Activated naive CD4-positive, alpha-beta T cell treated with anti-CD3 and anti-CD28 coated beads, Interleukin-2, amount 10 ng/mL, durations not matched to agents 7 days and 5 days (primary cell): ENCODE data around the gene RAD51D.
A peak's percentile ranks its signal among the peaks of the same experiment; 100 is the strongest.

Experiments
- CTCF ChIA-PET: fragments of 350-600 bp; sonication (Branson Sonifier 250); formaldehyde crosslinking; loops from one replicate; lab custom pipeline; 2021; ENCODE audit warnings: antibody characterized with exemption; lab: Charles Lee
- DNase-seq: peaks from one replicate; pipeline ENCODE4 v3.0.0-alpha.2; 2020
- H3K27ac Mint-ChIP-seq: one replicate; pipeline ENCODE4 v1.8.0; 2021; ENCODE audit warnings: mild to moderate bottlenecking, moderate library complexity, mixed read lengths
- H3K27me3 Mint-ChIP-seq: one replicate; pipeline ENCODE4 v1.8.0; 2021; ENCODE audit warnings: mild to moderate bottlenecking, mixed read lengths
- H3K36me3 Mint-ChIP-seq: one replicate; pipeline ENCODE4 v1.8.0; 2021; ENCODE audit warnings: mixed read lengths
- H3K4me1 Mint-ChIP-seq: one replicate; pipeline ENCODE4 v1.8.0; 2021; ENCODE audit warnings: mixed read lengths
- H3K4me3 Mint-ChIP-seq: one replicate; pipeline ENCODE4 v1.8.0; 2021; ENCODE audit warnings: mild to moderate bottlenecking, moderate library complexity, mixed read lengths
- H3K9me3 Mint-ChIP-seq: one replicate; pipeline ENCODE4 v1.8.0; 2021; ENCODE audit warnings: mixed read lengths

Gene RAD51D

GRCh38 chr17:35119370-35120165 lies at the start of gene RAD51D:
TSS of gene RAD51D (minus strand) at chr17:35119860. CDS start at chr17:35119613, 247 bp downstream.
- Mint-ChIP-seq H3K4me1 (peaks cover 37% of the 10 kb centered on the region), H3K9me3 (no peaks in the 10 kb centered on the region), H3K27ac (peak within 1 kb of the TSS; percentile 91), H3K4me3 (peak within 1 kb of the TSS; percentile 90), H3K36me3 (peaks cover 22% of the 10 kb centered on the region), H3K27me3 (peaks cover 9% of the 10 kb centered on the region)
- CTCF ChIA-PET = interaction anchor here (0.6 to 7.2 kb wide), 42 partner anchors 9 to 918 kb away, joined by 3 to 114 read pairs (median 4); partner anchors contain the start of gene RFFL
- DNase-seq = peak; percentile 85

GRCh38 chr17:35167666-35168065 lies 48.0 kb upstream of the RAD51D start:
- Mint-ChIP-seq H3K36me3 (no peaks in the 10 kb centered on the region), H3K4me3 (no peak overlapping the region)
- CTCF ChIA-PET = interaction anchor here (0.7 to 1.5 kb wide), 4 partner anchors 16 to 372 kb away, joined by 3 read pairs; no protein-coding TSS in a partner anchor

GRCh38 chr17:35167046-35167445 lies 47.4 kb upstream of the RAD51D start:
- Mint-ChIP-seq H3K27me3 (no peaks in the 10 kb centered on the region), H3K36me3 (no peaks in the 10 kb centered on the region), H3K9me3 (no peaks in the 10 kb centered on the region), H3K4me3 (no peak overlapping the region), H3K27ac (no peak overlapping the region), H3K4me1 (peaks cover 31% of the 10 kb centered on the region)
- DNase-seq = no peak
- CTCF ChIA-PET = interaction anchor here (0.7 to 1.5 kb wide), 4 partner anchors 17 to 373 kb away, joined by 3 read pairs; no protein-coding TSS in a partner anchor

More at GRCh38 chr17:35167666-35168065, 48.0 kb upstream of the RAD51D start:
- H3K9me3 Mint-ChIP-seq = no peaks in the 10 kb centered on the region
- peaks cover 32% of the 10 kb centered on the region for H3K4me1 Mint-ChIP-seq
- no peaks in the 10 kb centered on the region for H3K27me3 Mint-ChIP-seq
- no peak for DNase-seq
- no peak overlapping the region for H3K27ac Mint-ChIP-seq

GRCh38 chr17:35166526-35166925 lies 46.9 kb upstream of the RAD51D start:
- DNase-seq = no peak
- H3K36me3 Mint-ChIP-seq = no peaks in the 10 kb centered on the region
- H3K27me3 Mint-ChIP-seq = no peaks in the 10 kb centered on the region
- no peak overlapping the region for H3K27ac Mint-ChIP-seq
- CTCF ChIA-PET = interaction anchor here (1.0 to 1.5 kb wide), 3 partner anchors 17 to 373 kb away, joined by 3 read pairs; no protein-coding TSS in a partner anchor
- peaks cover 32% of the 10 kb centered on the region for H3K4me1 Mint-ChIP-seq
- no peaks in the 10 kb centered on the region for H3K9me3 Mint-ChIP-seq
- no peak overlapping the region for H3K4me3 Mint-ChIP-seq

DNA sequence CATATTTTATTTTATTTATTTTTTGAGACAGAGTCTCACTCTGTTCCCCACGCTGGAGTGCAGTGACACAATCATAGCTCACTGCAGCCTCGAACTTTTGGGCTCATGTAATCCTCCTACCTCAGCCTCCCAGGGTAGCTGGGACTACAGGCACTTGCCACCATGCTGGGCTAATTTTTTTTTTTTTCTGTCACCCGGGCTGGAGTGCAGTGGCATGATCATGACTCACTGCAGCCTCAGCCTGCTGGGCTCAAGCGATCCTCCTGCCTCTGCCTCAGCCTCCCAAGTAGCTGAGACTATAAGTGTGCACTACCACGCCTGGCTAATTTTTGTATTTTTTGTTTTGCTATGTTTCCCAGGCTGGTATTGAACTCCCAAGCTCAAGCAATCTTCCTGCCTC lies 45.1 kb upstream of the RAD51D start:
- H3K9me3 Mint-ChIP-seq = peaks cover 9% of the 10 kb centered on the region
- H3K4me1 Mint-ChIP-seq = peaks cover 45% of the 10 kb centered on the region
- H3K36me3 Mint-ChIP-seq = peaks cover 3% of the 10 kb centered on the region
- DNase-seq = no peak
- H3K27ac Mint-ChIP-seq = no peak overlapping the region
- CTCF ChIA-PET = no interaction called here
- no peaks in the 10 kb centered on the region for H3K27me3 Mint-ChIP-seq
- H3K4me3 Mint-ChIP-seq = no peak overlapping the region

- H3K36me3 Mint-ChIP-seq = peaks cover 3% of the 10 kb centered on the region
- no peak for DNase-seq
- peaks cover 54% of the 10 kb centered on the region for H3K4me1 Mint-ChIP-seq
- no peak overlapping the region for H3K27ac Mint-ChIP-seq
- CTCF ChIA-PET = no interaction called here
- H3K4me3 Mint-ChIP-seq = no peak overlapping the region
- peaks cover 9% of the 10 kb centered on the region for H3K9me3 Mint-ChIP-seq
- no peaks in the 10 kb centered on the region for H3K27me3 Mint-ChIP-seq
Observed at GRCh38 chr17:35163886-35164285, 44.2 kb upstream of the RAD51D start.

DNA sequence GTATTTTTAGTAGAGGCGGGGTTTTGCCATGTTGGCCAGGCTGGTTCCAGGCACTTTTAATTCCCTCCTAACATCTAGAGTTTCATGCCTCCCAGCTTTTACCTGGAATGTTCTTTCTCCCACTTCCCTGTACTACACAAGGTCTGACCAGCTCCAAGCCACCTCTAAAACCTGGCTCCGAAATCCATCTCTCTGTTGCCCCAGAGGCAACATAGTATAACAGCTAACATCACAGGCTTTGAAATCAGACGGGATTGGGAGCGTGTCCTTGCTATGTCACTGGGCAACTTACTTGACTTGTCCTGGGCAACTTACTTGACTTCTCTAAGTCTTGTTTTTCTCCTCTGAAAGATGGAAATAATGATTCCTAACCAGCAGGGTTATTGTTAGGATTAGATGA lies 43.1 kb upstream of the RAD51D start:
- H3K27me3 Mint-ChIP-seq = no peaks in the 10 kb centered on the region
- no peak overlapping the region for H3K27ac Mint-ChIP-seq
- CTCF ChIA-PET = no interaction called here
- H3K4me3 Mint-ChIP-seq = no peak overlapping the region
- no peak for DNase-seq
- peaks cover 9% of the 10 kb centered on the region for H3K9me3 Mint-ChIP-seq
- H3K36me3 Mint-ChIP-seq = peaks cover 3% of the 10 kb centered on the region
- peaks cover 58% of the 10 kb centered on the region for H3K4me1 Mint-ChIP-seq

- no peak overlapping the region for H3K4me3 Mint-ChIP-seq
- H3K9me3 Mint-ChIP-seq = peaks cover 9% of the 10 kb centered on the region
- DNase-seq = peak; percentile 27
- CTCF ChIA-PET = interaction anchor here (0.7 kb wide), 1 partner anchor 52 kb away, joined by 4 read pairs; no protein-coding TSS in a partner anchor
- peak overlapping the region; percentile 87 for H3K27ac Mint-ChIP-seq
- peaks cover 3% of the 10 kb centered on the region for H3K36me3 Mint-ChIP-seq
- H3K4me1 Mint-ChIP-seq = peaks cover 57% of the 10 kb centered on the region
- no peaks in the 10 kb centered on the region for H3K27me3 Mint-ChIP-seq
Observed at GRCh38 chr17:35161281-35161761, 41.7 kb upstream of the RAD51D start.

DNA sequence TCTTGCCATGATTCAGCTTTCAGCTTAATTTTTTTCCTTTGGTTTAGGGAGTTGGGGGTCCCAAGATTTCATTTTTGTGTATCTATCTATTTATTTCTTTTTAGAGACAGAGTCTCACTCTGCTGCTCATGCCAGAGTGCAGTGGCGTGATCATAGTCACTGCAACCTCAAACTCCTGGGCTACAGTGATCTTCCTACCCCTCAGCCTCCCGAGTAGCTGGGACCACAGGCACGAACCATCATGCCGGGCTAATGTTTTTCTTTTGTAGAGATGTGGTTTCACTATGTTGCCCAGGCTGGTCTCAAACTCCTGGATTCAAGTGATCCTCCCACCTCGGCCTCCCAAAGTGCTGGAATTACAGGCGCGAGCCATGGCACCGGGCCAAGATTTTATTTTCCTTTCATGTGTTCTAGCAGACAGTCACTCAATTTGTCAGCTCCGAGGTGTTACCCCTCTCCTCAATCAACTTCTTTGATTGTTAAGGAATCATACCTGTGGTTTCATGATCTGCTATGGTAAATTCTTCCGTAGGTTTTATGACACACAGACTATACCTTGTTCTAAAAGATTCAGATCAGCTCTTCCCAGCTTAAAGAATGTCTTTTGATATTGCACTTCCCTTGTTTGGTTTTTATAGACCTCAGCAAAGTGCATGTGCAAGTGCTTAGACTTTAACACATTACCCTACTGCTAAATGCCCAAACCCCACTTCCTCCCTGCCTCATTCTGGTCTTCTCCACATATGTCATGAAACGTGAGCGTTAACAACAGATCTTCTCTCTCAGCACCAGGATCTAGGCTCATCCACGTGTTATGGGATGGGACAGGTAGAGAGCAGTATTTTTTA lies 40.9 kb upstream of the RAD51D start:
- Mint-ChIP-seq H3K27me3 (no peaks in the 10 kb centered on the region), H3K4me1 (peaks cover 58% of the 10 kb centered on the region), H3K36me3 (peaks cover 3% of the 10 kb centered on the region), H3K9me3 (peaks cover 9% of the 10 kb centered on the region), H3K4me3 (peak overlapping the region; percentile 9), H3K27ac (peak overlapping the region; percentile 87)
- CTCF ChIA-PET = no interaction called here
- DNase-seq = peak; percentile 30

- Mint-ChIP-seq H3K4me3 (no peak overlapping the region), H3K9me3 (peaks cover 9% of the 10 kb centered on the region), H3K27me3 (peaks cover 5% of the 10 kb centered on the region), H3K36me3 (peaks cover 3% of the 10 kb centered on the region), H3K4me1 (peaks cover 53% of the 10 kb centered on the region), H3K27ac (no peak overlapping the region)
- CTCF ChIA-PET = no interaction called here
- DNase-seq = no peak
Observed at GRCh38 chr17:35159940-35160339, 40.3 kb upstream of the RAD51D start.

DNA sequence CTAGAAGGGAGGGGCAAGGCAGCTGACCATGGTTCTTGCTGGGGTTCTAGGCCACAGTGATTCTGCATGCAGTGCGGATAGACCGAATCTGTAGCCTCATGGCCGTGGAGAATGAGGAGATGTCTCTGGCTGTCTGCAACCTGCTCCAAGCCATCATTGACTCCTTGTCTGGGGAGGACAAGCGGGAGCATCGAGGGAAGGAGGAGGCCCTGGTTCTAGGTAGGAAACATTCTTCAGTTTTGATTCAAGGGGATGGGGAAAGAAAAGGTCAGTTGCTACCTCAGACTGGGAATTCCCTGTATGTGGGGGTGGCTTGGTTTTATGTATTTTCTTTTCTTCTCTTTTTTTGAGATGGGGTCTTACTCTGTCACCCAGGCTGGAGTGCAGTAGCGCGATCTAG lies 35.6 kb upstream of the RAD51D start:
- Mint-ChIP-seq H3K27me3 (peaks cover 34% of the 10 kb centered on the region), H3K27ac (no peak overlapping the region), H3K9me3 (no peaks in the 10 kb centered on the region), H3K36me3 (no peaks in the 10 kb centered on the region), H3K4me3 (no peak overlapping the region), H3K4me1 (peaks cover 21% of the 10 kb centered on the region)
- CTCF ChIA-PET = interaction anchor here (1.3 kb wide), 1 partner anchor 11 kb away, joined by 3 read pairs; no protein-coding TSS in a partner anchor
- no peak for DNase-seq

GRCh38 chr17:35154196-35155165 lies 34.8 kb upstream of the RAD51D start:
- no peaks in the 10 kb centered on the region for H3K9me3 Mint-ChIP-seq
- CTCF ChIA-PET = interaction anchor here (1.3 kb wide), 1 partner anchor 10 kb away, joined by 3 read pairs; no protein-coding TSS in a partner anchor
- H3K4me3 Mint-ChIP-seq = no peak overlapping the region
- H3K27me3 Mint-ChIP-seq = peaks cover 40% of the 10 kb centered on the region
- no peak for DNase-seq
- no peaks in the 10 kb centered on the region for H3K36me3 Mint-ChIP-seq
- no peak overlapping the region for H3K27ac Mint-ChIP-seq
- H3K4me1 Mint-ChIP-seq = peaks cover 13% of the 10 kb centered on the region
